ENCODE measurements around the gene SMURF2.

DNA sequence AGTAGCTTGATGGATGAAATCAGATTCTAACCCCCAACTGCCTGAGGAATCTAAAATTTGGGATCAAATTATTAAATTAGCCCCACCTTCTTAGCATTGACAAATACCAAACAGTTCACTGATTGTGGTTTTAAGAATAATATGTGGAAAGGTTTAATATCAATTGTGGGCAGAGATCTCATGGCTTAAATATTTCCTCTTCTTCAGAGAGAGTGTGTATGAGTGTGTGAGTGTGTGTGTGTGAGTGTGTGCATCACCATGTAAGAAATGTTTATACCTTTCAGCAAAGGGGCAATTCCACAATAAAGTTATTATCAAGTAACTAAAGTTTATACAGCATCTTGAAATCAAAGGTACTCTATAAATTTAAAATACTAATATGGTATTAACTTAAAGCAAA is 3.2 kb downstream of the SMURF2 start:
- TF ChIP-seq TCF7L2 (IDR thresholded peaks at IDR 0.05; ENCODE audit: borderline replicate concordance, extremely low read depth, insufficient read depth, insufficient read length) (no peak), CTCF (IDR thresholded peaks at IDR 0.05 in 2 of 3, conservative IDR thresholded peaks at IDR 0.05 in 1 of 3; ENCODE audit: borderline replicate concordance in 1 of 3, insufficient read depth in 1 of 3, low read depth in 2 of 3, low read length in 2 of 3) (no peak), ZNF274 (IDR thresholded peaks at IDR 0.05; ENCODE audit: low read depth, low read length) (no peak), EZH2phosphoT487 (IDR thresholded peaks at IDR 0.05; ENCODE audit: borderline replicate concordance) (no peak), EZH2 (IDR thresholded peaks at IDR 0.05) (no peak), JUND (IDR thresholded peaks at IDR 0.05) (no peak), REST (IDR thresholded peaks at IDR 0.05; ENCODE audit: low read depth) (no peak), POLR2A (IDR thresholded peaks at IDR 0.05; ENCODE audit: borderline replicate concordance, extremely low read depth, insufficient read depth, insufficient read length) (no peak), SRF (IDR thresholded peaks at IDR 0.05; ENCODE audit: low read depth) (no peak)
- TF ChIP-seq, protein P1, sequence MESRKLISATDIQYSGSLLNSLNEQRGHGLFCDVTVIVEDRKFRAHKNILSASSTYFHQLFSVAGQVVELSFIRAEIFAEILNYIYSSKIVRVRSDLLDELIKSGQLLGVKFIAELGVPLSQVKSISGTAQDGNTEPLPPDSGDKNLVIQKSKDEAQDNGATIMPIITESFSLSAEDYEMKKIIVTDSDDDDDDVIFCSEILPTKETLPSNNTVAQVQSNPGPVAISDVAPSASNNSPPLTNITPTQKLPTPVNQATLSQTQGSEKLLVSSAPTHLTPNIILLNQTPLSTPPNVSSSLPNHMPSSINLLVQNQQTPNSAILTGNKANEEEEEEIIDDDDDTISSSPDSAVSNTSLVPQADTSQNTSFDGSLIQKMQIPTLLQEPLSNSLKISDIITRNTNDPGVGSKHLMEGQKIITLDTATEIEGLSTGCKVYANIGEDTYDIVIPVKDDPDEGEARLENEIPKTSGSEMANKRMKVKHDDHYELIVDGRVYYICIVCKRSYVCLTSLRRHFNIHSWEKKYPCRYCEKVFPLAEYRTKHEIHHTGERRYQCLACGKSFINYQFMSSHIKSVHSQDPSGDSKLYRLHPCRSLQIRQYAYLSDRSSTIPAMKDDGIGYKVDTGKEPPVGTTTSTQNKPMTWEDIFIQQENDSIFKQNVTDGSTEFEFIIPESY (IDR thresholded peaks at IDR 0.05; ENCODE audit: extremely low read depth, insufficient replicate concordance, low read length), result no peak

Measured in HCT116 (cell line).